C4-2B (cell line): ENCODE data around the gene GPR108.

Experiments
- H3K27ac ChIP-seq: fragments of 450-650 bp; 2 replicates; pipeline ENCODE4 v1.5.1; 2017
- CTCF ChIP-seq: fragments of 450-650 bp; conservative IDR thresholded peaks from 2 replicates; pipeline ENCODE4 v1.5.1; 2017; ENCODE audit warnings: mild to moderate bottlenecking
- ZFX ChIP-seq: fragments of 450-650 bp; IDR thresholded peaks from 2 replicates; pipeline ENCODE4 v1.6.1; 2017

Gene GPR108

GRCh38 chr19:6725513-6726231, 11.7 kb downstream of the GPR108 start:
- H3K27ac ChIP-seq = no peak overlapping the region
- no peak for TF ChIP-seq ZFX
- TF ChIP-seq CTCF = no peak

- no peak for TF ChIP-seq CTCF
- H3K27ac ChIP-seq = no peak overlapping the region
Measured at GRCh38 chr19:6724631-6725492, 12.5 kb downstream of the GPR108 start.

GRCh38 chr19:6723738-6724137, 13.6 kb downstream of the GPR108 start:
- TF ChIP-seq ZFX (no peak), CTCF (no peak)
- no peak overlapping the region for H3K27ac ChIP-seq

- no peak overlapping the region for H3K27ac ChIP-seq
- TF ChIP-seq ZFX (no peak), CTCF (no peak)
Measured at GRCh38 chr19:6723108-6723618, 14.2 kb downstream of the GPR108 start.

- no peak overlapping the region for H3K27ac ChIP-seq
- TF ChIP-seq CTCF = no peak
- TF ChIP-seq ZFX = no peak
Measured at GRCh38 chr19:6721773-6722172, 15.6 kb downstream of the GPR108 start.

GRCh38 chr19:6721138-6721474, 16.3 kb downstream of the GPR108 start:
- TF ChIP-seq ZFX (no peak), CTCF (no peak)
- no peak overlapping the region for H3K27ac ChIP-seq
